Gastrocnemius medialis (tissue), 4 donors: Measurements from ENCODE around the gene TBC1D30.

Experiments used
- CTCF ChIP-seq, 5 experiments: fragments of 450-650 bp in 3 of 5; fragments of 200-600 bp in 2 of 5; sonication (generic) in 2 of 5; IDR thresholded peaks in 4 of 5; conservative IDR thresholded peaks in 1 of 5; 1 replicate in 4 of 5; 2 replicates in 1 of 5; pipeline ENCODE4 v1.5.1; 2016 to 2019; ENCODE audit warnings: antibody characterized with exemption in 5 of 5, mild to moderate bottlenecking in 3 of 5, moderate library complexity in 3 of 5
- POLR2A ChIP-seq, 2 donors: fragments of 450-650 bp; IDR thresholded peaks; one replicate each; pipeline ENCODE4 v1.6.1; 2017; ENCODE audit warnings: antibody characterized with exemption in 2 of 2, mild to moderate bottlenecking in 2 of 2, moderate library complexity in 2 of 2

DNA sequence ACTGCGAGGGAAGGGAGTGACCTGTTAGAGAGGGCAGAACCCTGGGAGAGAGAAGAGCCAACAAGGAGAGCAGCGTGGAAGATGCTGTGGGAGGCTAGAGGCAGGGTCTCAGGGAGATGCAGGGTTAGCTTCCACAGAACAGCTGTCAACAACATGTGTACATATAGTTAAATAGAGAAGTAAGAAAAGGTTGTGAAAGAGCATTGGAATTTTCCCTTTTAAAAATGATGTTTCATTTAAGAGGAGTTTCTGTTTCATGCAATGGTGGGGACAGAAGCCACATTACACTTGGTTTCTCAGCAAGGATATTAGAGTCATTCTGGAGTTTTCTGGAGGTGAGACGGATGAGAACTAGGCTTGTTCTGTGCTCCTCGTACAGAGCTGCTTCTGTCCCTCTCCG is 23.8 kb upstream of the TBC1D30 start:
- TF ChIP-seq POLR2A (IDR thresholded peaks at IDR 0.05) (no peak), CTCF (IDR thresholded peaks at IDR 0.05 in 4 of 5, conservative IDR thresholded peaks at IDR 0.05 in 1 of 5) (no peak)
